SK-N-SH (cell line): ENCODE measurements around the gene PPP3R1. TPM values are rescaled to one million over a fixed set of nuclear protein-coding genes. Genes with fewer than 3 reads are reported as not detected.
"Not testable (repeated sequence)": the region's sequence is repeated elsewhere in the genome, so short reads cannot be mapped to it uniquely, and the experiment has no call there.

Experiments used
- CTCF ChIA-PET: fragments of 300-600, 350-600 bp; formaldehyde crosslinking; extraction: SDS; loops from one replicate; lab custom pipeline; 2021; lab: Yijun Ruan, JAX
- POLR2A ChIA-PET: fragments of 350-600 bp; sonication (Branson Sonifier 250); formaldehyde crosslinking; extraction: SDS; loops from one replicate; lab custom pipeline; 2020; ENCODE audit warnings: antibody characterized with exemption, inconsistent platforms; lab: Yijun Ruan, JAX
- DNase-seq: peaks from one replicate; pipeline ENCODE4 v3.0.0; 2012
- H2AFZ ChIP-seq: fragments of 200-600 bp; sonication (generic); 2 replicates; pipeline ENCODE4 v1.8.1; 2016; ENCODE audit warnings: antibody characterized with exemption, mild to moderate bottlenecking, low read depth
- H3F3A ChIP-seq: fragments of 200-600 bp; sonication (generic); replicated peaks from 2 replicates; pipeline ENCODE3; 2016; ENCODE audit warnings: antibody characterized with exemption, mild to moderate bottlenecking; ENCODE audit not compliant: insufficient read depth
- H3K27ac ChIP-seq, 2 experiments: fragments of 200-500 bp in 1 of 2; fragments of 200-600 bp in 1 of 2; sonication (Bioruptor generic) in 1 of 2; sonication (generic), shearing (Covaris generic) in 1 of 2; 2 replicates each; pipeline versions ENCODE4 v1.5.1 to v1.6.1; 2014 to 2016; ENCODE audit warnings: low read depth in 2 of 2, inconsistent platforms in 1 of 2, low read length in 1 of 2, mild to moderate bottlenecking in 1 of 2, mixed read lengths in 1 of 2
- H3K27me3 ChIP-seq: fragments of 200-600 bp; sonication (generic), shearing (Covaris generic); 2 replicates; pipeline ENCODE4 v1.6.1; 2016; ENCODE audit warnings: mixed run types; ENCODE audit not compliant: insufficient read depth
- H3K36me3 ChIP-seq, 2 experiments: fragments of 200-500 bp in 1 of 2; fragments of 200-600 bp in 1 of 2; sonication (Bioruptor generic) in 1 of 2; sonication (generic) in 1 of 2; replicated peaks in 1 of 2; 2 replicates each; pipeline versions ENCODE3 to v1.5.1; 2014 to 2016; ENCODE audit warnings: low read length in 1 of 2, mild to moderate bottlenecking in 1 of 2; ENCODE audit not compliant: insufficient read depth in 2 of 2, control insufficient read depth in 1 of 2
- H3K4me1 ChIP-seq, 2 experiments: fragments of 200-500 bp in 1 of 2; fragments of 200-600 bp in 1 of 2; sonication (Bioruptor generic) in 1 of 2; sonication (generic), shearing (Covaris generic) in 1 of 2; 2 replicates each; pipeline versions ENCODE4 v1.5.1 to v1.6.1; 2014 to 2016; ENCODE audit warnings: low read depth in 1 of 2, low read length in 1 of 2, mixed run types in 1 of 2; ENCODE audit not compliant: insufficient read depth in 2 of 2, control insufficient read depth in 1 of 2
- H3K4me2 ChIP-seq: fragments of 200-600 bp; sonication (generic), shearing (Covaris generic); 2 replicates; pipeline ENCODE4 v1.6.1; 2017; ENCODE audit warnings: mixed run types
- H3K4me3 ChIP-seq, 2 experiments: fragments of 200-500 bp in 1 of 2; fragments of 200-600 bp in 1 of 2; sonication (Bioruptor generic) in 1 of 2; sonication (generic), shearing (Covaris generic) in 1 of 2; 2 replicates each; pipeline versions ENCODE4 v1.5.1 to v1.8.1; 2014 to 2016; ENCODE audit warnings: low read depth in 2 of 2, inconsistent platforms in 1 of 2, low read length in 1 of 2, mild to moderate bottlenecking in 1 of 2, mixed read lengths in 1 of 2, moderate library complexity in 1 of 2
- H3K79me2 ChIP-seq: fragments of 200-600 bp; sonication (generic); 2 replicates; pipeline ENCODE4 v1.8.1; 2017; ENCODE audit warnings: mild to moderate bottlenecking; ENCODE audit not compliant: insufficient read depth
- H3K9ac ChIP-seq: fragments of 200-600 bp; sonication (generic); 2 replicates; pipeline ENCODE4 v1.6.1; 2017; ENCODE audit warnings: mixed run types
- H3K9me2 ChIP-seq: fragments of 200-600 bp; sonication (generic); 2 replicates; pipeline ENCODE4 v1.6.1; 2017; ENCODE audit warnings: mixed run types
- H3K9me3 ChIP-seq: fragments of 200-600 bp; sonication (generic); 2 replicates; pipeline ENCODE4 v1.6.1; 2017; ENCODE audit warnings: mixed run types, mild to moderate bottlenecking, moderate library complexity
- H4K20me1 ChIP-seq: fragments of 200-600 bp; sonication (generic); 2 replicates; pipeline ENCODE4 v1.6.1; 2017; ENCODE audit warnings: mild to moderate bottlenecking, mixed run types; ENCODE audit not compliant: insufficient read depth
- CHD2 ChIP-seq: fragments of 150-350 bp; IDR thresholded peaks from 2 replicates; pipeline ENCODE4 v1.6.1; 2018; ENCODE audit warnings: low read length; ENCODE audit not compliant: partially characterized antibody
- ELF1 ChIP-seq: IDR thresholded peaks from 2 replicates; pipeline ENCODE4 v1.4.0; 2012
- FOXM1 ChIP-seq: IDR thresholded peaks from 2 replicates; pipeline ENCODE4 v1.4.0; 2012; ENCODE audit warnings: low read depth, mild to moderate bottlenecking
- GABPA ChIP-seq: IDR thresholded peaks from 2 replicates; pipeline ENCODE4 v1.4.0; 2012; ENCODE audit warnings: low read depth, mild to moderate bottlenecking
- MXI1 ChIP-seq: IDR thresholded peaks from 2 replicates; pipeline ENCODE4 v1.6.1; 2012; ENCODE audit warnings: mild to moderate bottlenecking, low read depth, low read length, improper control_type of control experiment
- NRF1 ChIP-seq: IDR thresholded peaks from 2 replicates; pipeline ENCODE4 v1.6.1; 2012; ENCODE audit warnings: low read depth, mild to moderate bottlenecking, low read length
- POLR2AphosphoS5 ChIP-seq: IDR thresholded peaks from 2 replicates; pipeline ENCODE4 v1.6.1; 2012; ENCODE audit warnings: low read depth, low read length
- RAD21 ChIP-seq: IDR thresholded peaks from 2 replicates; pipeline ENCODE4 v1.6.1; 2012; ENCODE audit warnings: mild to moderate bottlenecking, low read length
- REST ChIP-seq: IDR thresholded peaks from 2 replicates; pipeline ENCODE4 v1.6.1; 2012; ENCODE audit warnings: mild to moderate bottlenecking, low read depth, low read length, moderate library complexity
- RXRA ChIP-seq: IDR thresholded peaks from 2 replicates; pipeline ENCODE4 v1.4.0; 2012; ENCODE audit warnings: low read depth, mild to moderate bottlenecking, borderline replicate concordance
- SMC3 ChIP-seq: IDR thresholded peaks from 2 replicates; pipeline ENCODE4 v1.6.1; 2012; ENCODE audit warnings: low read depth, low read length, improper control_type of control experiment
- WGBS: methylation state at CpG from one replicate; pipeline ENCODE4 v1.1.6; 2017; ENCODE audit warnings: low lambda C conversion rate; 5-methylcytosine and 5-hydroxymethylcytosine counted together
- polyA plus RNA-seq, 3 experiments: library from polyadenylated mRNA; depleted of rRNA; stranded (reverse); fragments of >200 nt; gene quantifications; 2 replicates each; pipeline ENCODE4 v1.2.3, GENCODE V29; 2012
- TF ChIP-seq, protein P1 (sequence below): fragments of 150-350 bp; IDR thresholded peaks from 2 replicates; pipeline ENCODE4 v1.6.1; 2016; ENCODE audit warnings: mild to moderate bottlenecking, low read depth, low read length
- TF ChIP-seq, protein P2 (sequence below): fragments of 200-600 bp; sonication (generic); IDR thresholded peaks from 2 replicates; pipeline ENCODE4 v1.6.1; 2017; ENCODE audit warnings: antibody characterized with exemption, mild to moderate bottlenecking, moderate library complexity

PPP3R1 gene
- polyA plus RNA-seq, 1 of the 3 experiments (the other 2 are of a cell fraction), result 12.0 TPM

GRCh38 chr2:68175210-68175609, 77.1 kb downstream of the PPP3R1 start:
- not testable (repeated sequence) for H3K9me2 ChIP-seq, H3K9me3 ChIP-seq, H3K27ac ChIP-seq, H3K27me3 ChIP-seq, H2AFZ ChIP-seq, H3K9ac ChIP-seq, H3K4me2 ChIP-seq, H3K79me2 ChIP-seq, H3K4me3 ChIP-seq, H3K4me1 ChIP-seq, DNase-seq, H4K20me1 ChIP-seq
- 97% methylated on average over 3 of the region's 4 CpGs for WGBS
- CTCF ChIA-PET, result interaction anchor here (0.7 to 2.6 kb wide), 6 partner anchors 8 to 117 kb away, joined by 3 to 9 read pairs (median 6); no protein-coding TSS in a partner anchor
- TF ChIP-seq POLR2AphosphoS5, result 0 out of 2 replicates have a peak, but pooled peaks have one; percentile 12
- Histone ChIP-seq H3K36me3 (peaks cover 59 to 71% of the 10 kb centered on the region in 2 experiments), H3F3A (peaks cover 28% of the 10 kb centered on the region)
- POLR2A ChIA-PET, result interaction anchor here (0.6 to 0.9 kb wide), 2 partner anchors 18 to 53 kb away, joined by 3 to 5 read pairs; a partner anchor contains a TSS

DNA sequence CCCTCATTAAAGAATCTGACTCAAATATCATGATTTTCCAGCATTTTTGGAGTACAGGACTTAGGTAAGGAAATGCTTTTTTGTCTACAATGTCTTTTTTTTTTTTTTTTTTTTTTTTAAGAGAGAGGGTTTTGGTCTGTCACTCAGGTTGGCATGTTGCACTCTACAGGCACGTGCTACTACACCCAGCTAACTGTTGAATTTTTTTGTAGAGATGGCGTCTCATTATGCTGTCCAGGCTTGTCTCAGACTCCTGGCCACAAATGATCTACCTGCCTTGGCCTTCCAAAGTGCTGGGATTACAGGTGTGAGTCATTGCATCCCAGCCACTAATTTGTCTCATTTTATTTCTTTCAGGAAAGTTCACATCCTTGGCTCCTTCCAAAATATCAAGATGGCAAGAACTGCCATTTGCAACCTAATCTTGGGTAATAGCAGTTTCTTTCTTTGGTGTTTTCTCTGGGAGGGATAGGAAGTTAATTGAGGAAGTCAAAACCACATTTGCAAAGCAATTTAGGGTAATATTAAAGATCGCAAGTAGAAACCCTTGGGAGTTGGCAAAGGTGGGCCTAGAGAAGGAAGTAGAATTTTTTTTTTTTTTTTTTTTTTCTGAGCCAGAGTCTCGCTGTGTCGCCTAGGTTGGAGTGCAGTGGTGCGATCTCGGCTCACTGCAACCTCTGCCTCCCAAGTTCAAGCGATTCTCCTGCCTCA, 79.2 kb downstream of the PPP3R1 start:
- ChIA-PET POLR2A (no interaction called here), CTCF (interaction anchor here (0.6 to 1.7 kb wide), 2 partner anchors 23 to 71 kb away, joined by 3 read pairs; no protein-coding TSS in a partner anchor)
- Histone ChIP-seq H3K27me3 (no peaks in the 10 kb centered on the region), H3K27ac (no peak overlapping the region), H4K20me1 (no peaks in the 10 kb centered on the region), H3K9me3 (no peaks in the 10 kb centered on the region), H3K9ac (no peak overlapping the region), H3F3A (peaks cover 32% of the 10 kb centered on the region), H3K36me3 (peaks cover 63 to 65% of the 10 kb centered on the region in 2 experiments), H3K9me2 (no peaks in the 10 kb centered on the region), H3K4me2 (no peak overlapping the region), H3K79me2 (peaks cover 17% of the 10 kb centered on the region; the same call in 1 of the 2 replicates), H3K4me3 (no peak overlapping the region), H2AFZ (no peak overlapping the region), H3K4me1 (no peaks in the 10 kb centered on the region)
- no peak for DNase-seq
- TF ChIP-seq POLR2AphosphoS5, result no peak
- TF ChIP-seq SMC3, result no peak
- no peak for TF ChIP-seq RAD21
- TF ChIP-seq GABPA, result no peak
- no peak for TF ChIP-seq RXRA
- no peak for TF ChIP-seq NRF1
- no peak for TF ChIP-seq CHD2
- no peak for TF ChIP-seq FOXM1
- no peak for TF ChIP-seq ELF1
- TF ChIP-seq, protein P1, sequence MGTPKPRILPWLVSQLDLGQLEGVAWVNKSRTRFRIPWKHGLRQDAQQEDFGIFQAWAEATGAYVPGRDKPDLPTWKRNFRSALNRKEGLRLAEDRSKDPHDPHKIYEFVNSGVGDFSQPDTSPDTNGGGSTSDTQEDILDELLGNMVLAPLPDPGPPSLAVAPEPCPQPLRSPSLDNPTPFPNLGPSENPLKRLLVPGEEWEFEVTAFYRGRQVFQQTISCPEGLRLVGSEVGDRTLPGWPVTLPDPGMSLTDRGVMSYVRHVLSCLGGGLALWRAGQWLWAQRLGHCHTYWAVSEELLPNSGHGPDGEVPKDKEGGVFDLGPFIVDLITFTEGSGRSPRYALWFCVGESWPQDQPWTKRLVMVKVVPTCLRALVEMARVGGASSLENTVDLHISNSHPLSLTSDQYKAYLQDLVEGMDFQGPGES, result no peak
- no peak for TF ChIP-seq REST
- TF ChIP-seq, protein P2, sequence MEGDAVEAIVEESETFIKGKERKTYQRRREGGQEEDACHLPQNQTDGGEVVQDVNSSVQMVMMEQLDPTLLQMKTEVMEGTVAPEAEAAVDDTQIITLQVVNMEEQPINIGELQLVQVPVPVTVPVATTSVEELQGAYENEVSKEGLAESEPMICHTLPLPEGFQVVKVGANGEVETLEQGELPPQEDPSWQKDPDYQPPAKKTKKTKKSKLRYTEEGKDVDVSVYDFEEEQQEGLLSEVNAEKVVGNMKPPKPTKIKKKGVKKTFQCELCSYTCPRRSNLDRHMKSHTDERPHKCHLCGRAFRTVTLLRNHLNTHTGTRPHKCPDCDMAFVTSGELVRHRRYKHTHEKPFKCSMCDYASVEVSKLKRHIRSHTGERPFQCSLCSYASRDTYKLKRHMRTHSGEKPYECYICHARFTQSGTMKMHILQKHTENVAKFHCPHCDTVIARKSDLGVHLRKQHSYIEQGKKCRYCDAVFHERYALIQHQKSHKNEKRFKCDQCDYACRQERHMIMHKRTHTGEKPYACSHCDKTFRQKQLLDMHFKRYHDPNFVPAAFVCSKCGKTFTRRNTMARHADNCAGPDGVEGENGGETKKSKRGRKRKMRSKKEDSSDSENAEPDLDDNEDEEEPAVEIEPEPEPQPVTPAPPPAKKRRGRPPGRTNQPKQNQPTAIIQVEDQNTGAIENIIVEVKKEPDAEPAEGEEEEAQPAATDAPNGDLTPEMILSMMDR, result no peak
- TF ChIP-seq MXI1, result no peak
- WGBS, result 96% methylated on average over 8 of the region's 8 CpGs
